ENCODE data around the gene TNIK. TPM values are rescaled to one million over a fixed set of nuclear protein-coding genes. Genes with fewer than 3 reads are reported as not detected.

Gene TNIK
- total RNA-seq, 4 donors from 2014 or later = 1.5 to 20.3 (median 7.7) TPM

DNA sequence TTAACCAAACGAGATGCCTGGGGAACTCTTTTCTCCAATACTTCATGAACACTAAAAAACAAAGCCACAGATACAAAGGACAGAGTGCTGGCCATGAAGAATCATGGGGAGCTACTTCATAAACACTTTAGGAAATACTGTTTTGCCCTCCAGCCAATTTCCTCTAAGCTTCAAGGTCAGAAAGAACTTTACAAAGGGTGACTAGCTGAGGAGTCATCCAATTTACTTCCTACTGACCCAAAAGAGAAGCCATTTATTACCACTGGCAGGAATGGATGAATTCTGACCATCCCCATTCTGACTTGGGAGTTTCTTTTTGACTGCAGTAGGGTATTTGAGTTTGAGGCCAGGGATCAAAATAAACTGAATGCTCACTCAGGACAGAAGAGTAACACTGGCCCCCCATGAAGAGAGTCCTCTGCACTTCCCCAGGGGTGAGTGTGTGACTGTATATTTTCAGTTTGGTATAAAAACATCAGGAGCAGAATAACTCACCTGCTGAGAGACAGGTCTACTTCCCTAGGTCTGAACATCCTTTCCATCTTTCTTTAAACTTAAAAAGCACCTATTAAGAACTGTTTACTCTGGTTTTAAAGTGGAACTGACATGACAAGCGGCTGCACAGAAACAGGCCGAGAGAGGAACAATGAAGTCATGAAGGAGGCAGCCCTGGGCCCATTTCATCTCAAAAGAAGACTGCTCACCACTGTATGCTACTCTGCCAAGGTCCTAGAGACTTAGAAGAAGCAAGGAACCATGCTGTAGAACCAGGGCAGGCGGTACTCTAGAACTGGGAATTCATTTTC lies 203.6 kb downstream of the TNIK start:
- H3K9me3 ChIP-seq = no peaks in the 10 kb centered on the region
- intact Hi-C loops (cut with DNase I; ENCODE audit: low total_unique reads) = no loop called here
- H3K27me3 ChIP-seq = no peaks in the 10 kb centered on the region
- no peak for DNase-seq
- no peak overlapping the region for H3K4me3 ChIP-seq
- no peaks in the 10 kb centered on the region for H3K4me1 ChIP-seq
- no peaks in the 10 kb centered on the region for H3K36me3 ChIP-seq
- no peak overlapping the region for H3K27ac ChIP-seq
- TF ChIP-seq, protein P1, sequence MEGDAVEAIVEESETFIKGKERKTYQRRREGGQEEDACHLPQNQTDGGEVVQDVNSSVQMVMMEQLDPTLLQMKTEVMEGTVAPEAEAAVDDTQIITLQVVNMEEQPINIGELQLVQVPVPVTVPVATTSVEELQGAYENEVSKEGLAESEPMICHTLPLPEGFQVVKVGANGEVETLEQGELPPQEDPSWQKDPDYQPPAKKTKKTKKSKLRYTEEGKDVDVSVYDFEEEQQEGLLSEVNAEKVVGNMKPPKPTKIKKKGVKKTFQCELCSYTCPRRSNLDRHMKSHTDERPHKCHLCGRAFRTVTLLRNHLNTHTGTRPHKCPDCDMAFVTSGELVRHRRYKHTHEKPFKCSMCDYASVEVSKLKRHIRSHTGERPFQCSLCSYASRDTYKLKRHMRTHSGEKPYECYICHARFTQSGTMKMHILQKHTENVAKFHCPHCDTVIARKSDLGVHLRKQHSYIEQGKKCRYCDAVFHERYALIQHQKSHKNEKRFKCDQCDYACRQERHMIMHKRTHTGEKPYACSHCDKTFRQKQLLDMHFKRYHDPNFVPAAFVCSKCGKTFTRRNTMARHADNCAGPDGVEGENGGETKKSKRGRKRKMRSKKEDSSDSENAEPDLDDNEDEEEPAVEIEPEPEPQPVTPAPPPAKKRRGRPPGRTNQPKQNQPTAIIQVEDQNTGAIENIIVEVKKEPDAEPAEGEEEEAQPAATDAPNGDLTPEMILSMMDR (IDR thresholded peaks at IDR 0.05) = no peak
- no peak for TF ChIP-seq POLR2A (IDR thresholded peaks at IDR 0.05)

DNA sequence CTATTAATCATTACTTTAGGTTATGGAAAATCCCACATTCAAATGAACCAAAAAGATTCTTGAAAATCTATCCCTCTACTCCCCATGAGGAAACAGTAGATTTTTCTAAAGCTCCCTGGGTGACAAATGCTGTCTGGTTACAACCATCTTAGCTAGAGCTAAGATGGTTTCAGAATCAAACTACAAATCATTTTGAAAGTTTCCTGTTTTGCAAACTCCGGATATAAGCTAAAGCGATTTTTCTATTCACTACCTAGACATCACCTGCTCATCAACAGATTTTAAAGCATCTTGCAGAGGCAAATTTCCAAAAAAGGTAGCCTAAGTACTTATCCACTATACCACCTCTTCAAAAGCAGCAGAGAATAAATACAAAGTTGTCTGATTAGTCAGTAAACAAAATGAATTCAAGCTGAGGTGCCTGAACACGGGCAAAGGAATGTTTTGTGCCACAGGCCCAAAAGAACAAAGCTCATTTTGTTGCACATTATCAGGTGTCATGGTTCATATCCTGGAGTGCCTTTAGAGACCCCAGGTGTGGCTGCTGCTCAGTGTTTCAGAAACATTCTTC lies 204.9 kb downstream of the TNIK start:
- Histone ChIP-seq H3K9me3 (no peaks in the 10 kb centered on the region), H3K27me3 (no peaks in the 10 kb centered on the region), H3K4me1 (no peaks in the 10 kb centered on the region), H3K36me3 (no peaks in the 10 kb centered on the region), H3K4me3 (no peak overlapping the region), H3K27ac (no peak overlapping the region)
- intact Hi-C loops (cut with DNase I; ENCODE audit: low total_unique reads) = no loop called here
- TF ChIP-seq POLR2A (IDR thresholded peaks at IDR 0.05) = no peak
- TF ChIP-seq, protein P1 (IDR thresholded peaks at IDR 0.05) = no peak
- DNase-seq = no peak

DNA sequence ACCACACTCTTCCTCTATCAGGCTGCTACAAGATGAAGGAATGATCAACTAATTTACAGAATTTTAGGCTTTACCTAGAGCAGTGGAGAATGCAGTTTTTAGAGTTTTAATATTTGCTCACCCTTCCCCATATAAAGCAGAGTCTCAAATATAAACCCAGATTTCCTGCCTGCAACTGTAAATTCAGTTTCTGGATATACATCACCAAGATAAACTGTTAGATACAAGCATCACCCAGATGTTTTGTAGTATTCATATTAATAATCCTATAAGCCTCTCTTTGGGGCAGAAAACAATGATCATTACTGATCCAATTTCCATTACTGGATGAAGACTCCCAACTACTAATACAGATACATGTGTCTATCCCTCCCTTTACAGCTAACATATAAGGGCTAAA lies 205.9 kb downstream of the TNIK start:
- intact Hi-C loops (cut with DNase I; ENCODE audit: low total_unique reads) = no loop called here
- TF ChIP-seq, protein P1 (IDR thresholded peaks at IDR 0.05) = no peak
- no peak for TF ChIP-seq POLR2A (IDR thresholded peaks at IDR 0.05)

DNA sequence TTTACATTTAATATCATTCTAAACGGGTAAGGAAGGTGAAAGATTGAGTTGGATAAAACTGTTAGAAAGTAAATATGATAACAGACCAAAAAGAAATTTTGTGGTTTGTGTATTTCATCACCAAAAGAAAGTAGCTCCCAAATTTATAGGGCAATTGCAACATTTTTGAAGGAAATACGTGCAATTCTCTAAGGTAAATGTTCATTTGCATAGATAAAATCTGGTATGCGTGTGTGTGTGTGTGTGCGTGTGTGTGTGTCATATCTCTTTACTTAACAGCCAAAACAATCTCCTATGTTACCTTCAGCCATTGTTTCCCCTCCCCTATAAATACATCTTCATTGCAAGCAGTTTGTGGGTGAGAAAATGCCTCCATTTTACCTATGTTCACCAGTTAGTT lies 208.4 kb downstream of the TNIK start:
- no peaks in the 10 kb centered on the region for H3K9me3 ChIP-seq
- H3K4me1 ChIP-seq = no peaks in the 10 kb centered on the region
- TF ChIP-seq, protein P1 (IDR thresholded peaks at IDR 0.05) = no peak
- TF ChIP-seq POLR2A (IDR thresholded peaks at IDR 0.05) = no peak
- intact Hi-C loops (cut with DNase I; ENCODE audit: low total_unique reads) = no loop called here
- no peaks in the 10 kb centered on the region for H3K36me3 ChIP-seq
- no peaks in the 10 kb centered on the region for H3K27me3 ChIP-seq
- no peak for DNase-seq
- no peak overlapping the region for H3K4me3 ChIP-seq
- no peak overlapping the region for H3K27ac ChIP-seq

More for the DNA sequence above, 205.9 kb downstream of the TNIK start:
- H3K36me3 ChIP-seq = no peaks in the 10 kb centered on the region
- no peaks in the 10 kb centered on the region for H3K4me1 ChIP-seq
- no peak for DNase-seq
- no peak overlapping the region for H3K27ac ChIP-seq
- no peak overlapping the region for H3K4me3 ChIP-seq
- no peaks in the 10 kb centered on the region for H3K9me3 ChIP-seq
- H3K27me3 ChIP-seq = no peaks in the 10 kb centered on the region

DNA sequence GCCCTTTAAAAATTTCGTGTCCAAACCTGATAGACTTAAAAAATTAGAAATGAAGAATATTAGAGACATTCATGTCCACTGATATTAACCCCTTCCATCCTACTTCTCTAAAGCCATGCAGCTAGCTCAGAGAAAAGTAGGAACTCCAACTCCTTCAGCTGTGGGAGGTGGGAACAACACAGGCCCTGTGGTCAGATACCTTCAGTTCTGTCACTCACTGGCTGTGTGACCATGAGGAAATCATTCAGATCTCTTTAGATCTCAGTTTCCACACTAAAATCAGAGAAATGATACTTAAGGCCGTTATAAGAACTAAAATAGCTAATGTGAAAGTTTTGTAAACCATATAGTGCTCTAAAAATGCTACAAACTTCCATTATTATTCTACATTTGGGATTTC lies 209.8 kb downstream of the TNIK start:
- no peaks in the 10 kb centered on the region for H3K9me3 ChIP-seq
- no peaks in the 10 kb centered on the region for H3K36me3 ChIP-seq
- no peaks in the 10 kb centered on the region for H3K4me1 ChIP-seq
- H3K27me3 ChIP-seq = no peaks in the 10 kb centered on the region
- H3K27ac ChIP-seq = no peak overlapping the region
- H3K4me3 ChIP-seq = no peak overlapping the region
- intact Hi-C loops (cut with DNase I; ENCODE audit: low total_unique reads) = no loop called here
- TF ChIP-seq POLR2A (IDR thresholded peaks at IDR 0.05) = no peak
- TF ChIP-seq, protein P1 (IDR thresholded peaks at IDR 0.05) = no peak
- no peak for DNase-seq

Data from uterus (tissue), 4 donors.